Vagina (tissue), 2 donors: ENCODE results near the gene LSM6.

Experiments
- POLR2A ChIP-seq, 2 donors: fragments of 450-650 bp; IDR thresholded peaks; one replicate each; pipeline ENCODE4 v1.6.1; 2017; ENCODE audit warnings: antibody characterized with exemption in 2 of 2, mild to moderate bottlenecking in 2 of 2, moderate library complexity in 2 of 2
- POLR2AphosphoS5 ChIP-seq, 2 donors: sonication (generic); formaldehyde crosslinking; IDR thresholded peaks; one replicate each; pipeline ENCODE4 v1.9.0; 2017; ENCODE audit warnings: antibody characterized with exemption in 2 of 2, mild to moderate bottlenecking in 2 of 2, low read depth in 1 of 2; ENCODE audit not compliant: insufficient read depth in 1 of 2
- TF ChIP-seq, protein P1 (sequence below), 3 experiments: fragments of 450-650 bp in 2 of 3; fragments of 200-600 bp in 1 of 3; sonication (generic) in 1 of 3; IDR thresholded peaks; one replicate each; pipeline ENCODE4 v1.5.1; 2017 to 2019; ENCODE audit warnings: antibody characterized with exemption in 3 of 3, mild to moderate bottlenecking in 2 of 3, moderate library complexity in 2 of 3

DNA sequence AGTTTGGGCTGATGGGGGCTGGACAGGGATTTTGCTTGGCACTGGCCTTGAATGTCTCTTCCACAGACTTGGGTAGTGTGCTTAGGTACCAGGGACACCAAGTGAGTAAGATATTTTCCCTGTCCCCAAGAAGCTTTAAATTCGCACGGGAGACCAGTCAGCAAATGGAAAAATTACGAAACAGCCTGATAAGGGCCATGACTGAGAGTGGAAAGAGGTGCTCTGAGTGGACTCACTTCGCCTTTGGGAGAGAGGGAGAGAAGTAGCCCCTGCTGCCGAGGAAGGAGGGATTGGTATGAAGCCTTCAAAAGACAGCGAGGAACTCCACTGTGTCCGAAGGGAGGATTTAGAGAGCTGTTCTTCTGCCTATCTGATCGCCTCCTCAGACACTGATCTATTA lies 2.6 kb downstream of the LSM6 start:
- TF ChIP-seq, protein P1, sequence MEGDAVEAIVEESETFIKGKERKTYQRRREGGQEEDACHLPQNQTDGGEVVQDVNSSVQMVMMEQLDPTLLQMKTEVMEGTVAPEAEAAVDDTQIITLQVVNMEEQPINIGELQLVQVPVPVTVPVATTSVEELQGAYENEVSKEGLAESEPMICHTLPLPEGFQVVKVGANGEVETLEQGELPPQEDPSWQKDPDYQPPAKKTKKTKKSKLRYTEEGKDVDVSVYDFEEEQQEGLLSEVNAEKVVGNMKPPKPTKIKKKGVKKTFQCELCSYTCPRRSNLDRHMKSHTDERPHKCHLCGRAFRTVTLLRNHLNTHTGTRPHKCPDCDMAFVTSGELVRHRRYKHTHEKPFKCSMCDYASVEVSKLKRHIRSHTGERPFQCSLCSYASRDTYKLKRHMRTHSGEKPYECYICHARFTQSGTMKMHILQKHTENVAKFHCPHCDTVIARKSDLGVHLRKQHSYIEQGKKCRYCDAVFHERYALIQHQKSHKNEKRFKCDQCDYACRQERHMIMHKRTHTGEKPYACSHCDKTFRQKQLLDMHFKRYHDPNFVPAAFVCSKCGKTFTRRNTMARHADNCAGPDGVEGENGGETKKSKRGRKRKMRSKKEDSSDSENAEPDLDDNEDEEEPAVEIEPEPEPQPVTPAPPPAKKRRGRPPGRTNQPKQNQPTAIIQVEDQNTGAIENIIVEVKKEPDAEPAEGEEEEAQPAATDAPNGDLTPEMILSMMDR (IDR thresholded peaks at IDR 0.05): no peak
- TF ChIP-seq POLR2A (IDR thresholded peaks at IDR 0.05) (no peak), POLR2AphosphoS5 (IDR thresholded peaks at IDR 0.05; ENCODE audit: insufficient read depth in 1 of 2, low read depth in 1 of 2) (no peak)
